ENCODE results near the gene ZMYM4. TPM values are rescaled to one million over a fixed set of nuclear protein-coding genes. Genes with fewer than 3 reads are reported as not detected.

The ZMYM4 gene
- polyA plus RNA-seq, 3 donors: 12.3 to 31.8 (median 26.0) TPM

GRCh38 chr1:35359995-35360394 lies 91.5 kb downstream of the ZMYM4 start:
- Histone ChIP-seq H3K27ac (ENCODE audit: low read depth in 1 of 2, low read length in 2 of 2) (no peak overlapping the region), H4K20me1 (ENCODE audit: insufficient read depth, low read length) (no peaks in the 10 kb centered on the region), H3K9me3 (replicated peaks in 1 of 2; ENCODE audit: control insufficient read depth in 1 of 2, insufficient read depth in 1 of 2, low read length in 2 of 2) (no peaks in the 10 kb centered on the region), H3K9ac (ENCODE audit: insufficient read depth, low read length, poor library complexity, severe bottlenecking) (no peak overlapping the region), H3K36me3 (replicated peaks in 1 of 2; ENCODE audit: control insufficient read depth in 1 of 2, insufficient read depth in 2 of 2, low read length in 2 of 2) (peaks cover 0 to 26% of the 10 kb centered on the region in 2 donors), H3K27me3 (ENCODE audit: control insufficient read depth in 2 of 2, insufficient read depth in 2 of 2, low read length in 2 of 2) (no peaks in the 10 kb centered on the region), H3K4me3 (replicated peaks in 1 of 3; ENCODE audit: low read depth in 2 of 3, low read length in 3 of 3) (no peak overlapping the region), H3K79me2 (ENCODE audit: insufficient read depth, low read length) (peaks cover 40% of the 10 kb centered on the region), H3K4me2 (replicated peaks; ENCODE audit: extremely low read depth, low read length, poor library complexity, severe bottlenecking) (no peak overlapping the region), H3K4me1 (ENCODE audit: control insufficient read depth in 1 of 2, insufficient read depth in 2 of 2, low read length in 2 of 2) (peaks cover 32 to 36% of the 10 kb centered on the region in 2 donors), H2AFZ (ENCODE audit: insufficient read depth, low read depth, low read length, poor library complexity, severe bottlenecking) (no peak overlapping the region)
- H3K4me3 Mint-ChIP-seq: no peak overlapping the region
- intact Hi-C loops (cut with micrococcal nuclease): no loop called here
- TF ChIP-seq CTCF (IDR thresholded peaks at IDR 0.05): no peak
- DNase-seq: no peak
- peaks cover 0 to 1% (median 0%) of the 10 kb centered on the region in 3 donors for H3K27me3 Mint-ChIP-seq (ENCODE audit: low read depth in 3 of 3)
- H3K36me3 Mint-ChIP-seq: peaks cover 22 to 37% of the 10 kb centered on the region in 2 donors
- H3K4me1 Mint-ChIP-seq: peaks cover 42% of the 10 kb centered on the region
- no peak overlapping the region for H3K27ac Mint-ChIP-seq
- no peaks in the 10 kb centered on the region for H3K9me3 Mint-ChIP-seq

GRCh38 chr1:35361638-35362037 lies 93.1 kb downstream of the ZMYM4 start:
- peaks cover 22 to 36% of the 10 kb centered on the region in 2 donors for H3K36me3 Mint-ChIP-seq

More at GRCh38 chr1:35361638-35362037, 93.1 kb downstream of the ZMYM4 start:
- intact Hi-C loops (cut with micrococcal nuclease): no loop called here
- H3K4me1 Mint-ChIP-seq: peaks cover 40% of the 10 kb centered on the region
- no CpG with 5 or more reads among the region's 3 CpGs for whole genome bisulfite sequencing (ENCODE audit: insufficient coverage)
- Histone ChIP-seq H3K9ac (ENCODE audit: insufficient read depth, low read length, poor library complexity, severe bottlenecking) (no peak overlapping the region), H2AFZ (ENCODE audit: insufficient read depth, low read depth, low read length, poor library complexity, severe bottlenecking) (no peak overlapping the region), H3K4me3 (replicated peaks in 1 of 3; ENCODE audit: low read depth in 2 of 3, low read length in 3 of 3) (no peak overlapping the region), H3K4me2 (replicated peaks; ENCODE audit: extremely low read depth, low read length, poor library complexity, severe bottlenecking) (no peak overlapping the region), H3K9me3 (replicated peaks in 1 of 2; ENCODE audit: control insufficient read depth in 1 of 2, insufficient read depth in 1 of 2, low read length in 2 of 2) (no peaks in the 10 kb centered on the region), H4K20me1 (ENCODE audit: insufficient read depth, low read length) (no peaks in the 10 kb centered on the region), H3K27ac (ENCODE audit: low read depth in 1 of 2, low read length in 2 of 2) (no peak overlapping the region), H3K27me3 (ENCODE audit: control insufficient read depth in 2 of 2, insufficient read depth in 2 of 2, low read length in 2 of 2) (no peaks in the 10 kb centered on the region), H3K4me1 (ENCODE audit: control insufficient read depth in 1 of 2, insufficient read depth in 2 of 2, low read length in 2 of 2) (peaks cover 33 to 43% of the 10 kb centered on the region in 2 donors), H3K36me3 (replicated peaks in 1 of 2; ENCODE audit: control insufficient read depth in 1 of 2, insufficient read depth in 2 of 2, low read length in 2 of 2) (peaks cover 0 to 22% of the 10 kb centered on the region in 2 donors), H3K79me2 (ENCODE audit: insufficient read depth, low read length) (peaks cover 28% of the 10 kb centered on the region)
- no peak overlapping the region for H3K4me3 Mint-ChIP-seq
- peak overlapping the region in 3 of 7 donors; percentile 4 to 73 (median 25) for H3K27ac Mint-ChIP-seq
- peaks cover 0 to 1% (median 0%) of the 10 kb centered on the region in 3 donors for H3K27me3 Mint-ChIP-seq (ENCODE audit: low read depth in 3 of 3)
- TF ChIP-seq CTCF (IDR thresholded peaks at IDR 0.05): no peak
- DNase-seq: no peak
- no peaks in the 10 kb centered on the region for H3K9me3 Mint-ChIP-seq

Measured in CD14-positive monocyte (primary cell).